H9 (cell line): ENCODE results near the gene GTF3C5. TPM values are rescaled to one million over a fixed set of nuclear protein-coding genes. Genes with fewer than 3 reads are reported as not detected.

ENCODE experiments used
- DNase-seq: peaks from one replicate; pipeline ENCODE4 v3.0.0-alpha.2; 2017
- H2AFZ ChIP-seq: one replicate; pipeline ENCODE4 v1.6.1; 2013; ENCODE audit warnings: mild to moderate bottlenecking, low read length, control low read depth, moderate library complexity
- H2AK5ac ChIP-seq: 2 replicates; pipeline ENCODE4 v1.6.1; 2013; ENCODE audit warnings: low read length, control low read depth, mixed read lengths; ENCODE audit not compliant: insufficient read length
- H2BK120ac ChIP-seq: one replicate; pipeline ENCODE4 v1.6.1; 2013; ENCODE audit warnings: low read depth, mild to moderate bottlenecking, low read length, control low read depth, inconsistent platforms; ENCODE audit not compliant: poor library complexity, severe bottlenecking
- H2BK12ac ChIP-seq: 2 replicates; pipeline ENCODE4 v1.6.1; 2013; ENCODE audit warnings: low read length, control low read depth, mixed read lengths, low read depth; ENCODE audit not compliant: insufficient read length
- H2BK15ac ChIP-seq: 2 replicates; pipeline ENCODE4 v1.6.1; 2013; ENCODE audit warnings: low read depth, low read length, control low read depth
- H2BK20ac ChIP-seq: one replicate; pipeline ENCODE4 v1.6.1; 2013; ENCODE audit warnings: low read depth, mild to moderate bottlenecking, low read length, control low read depth, inconsistent platforms; ENCODE audit not compliant: poor library complexity, severe bottlenecking
- H2BK5ac ChIP-seq: 2 replicates; pipeline ENCODE4 v1.6.1; 2013; ENCODE audit warnings: low read length, control low read depth, mixed read lengths; ENCODE audit not compliant: insufficient read length
- H3K14ac ChIP-seq: 2 replicates; pipeline ENCODE4 v1.6.1; 2013; ENCODE audit warnings: low read length, control low read depth; ENCODE audit not compliant: insufficient read depth
- H3K18ac ChIP-seq: 2 replicates; pipeline ENCODE4 v1.6.1; 2013; ENCODE audit warnings: low read depth, mild to moderate bottlenecking, mixed read lengths, low read length, control low read depth; ENCODE audit not compliant: insufficient read length
- H3K23ac ChIP-seq: 2 replicates; pipeline ENCODE4 v1.6.1; 2013; ENCODE audit warnings: low read length, control low read depth, mixed read lengths, low read depth; ENCODE audit not compliant: insufficient read length
- H3K23me2 ChIP-seq: 2 replicates; pipeline ENCODE4 v1.6.1; 2013; ENCODE audit warnings: low read depth, mild to moderate bottlenecking, mixed read lengths, low read length, control low read depth; ENCODE audit not compliant: insufficient read length, poor library complexity, severe bottlenecking
- H3K27ac ChIP-seq: 2 replicates; pipeline ENCODE4 v1.5.1; 2013; ENCODE audit warnings: low read length, control low read depth, mixed read lengths, low read depth; ENCODE audit not compliant: insufficient read length
- H3K27me3 ChIP-seq: 2 replicates; pipeline ENCODE4 v1.6.1; 2013; ENCODE audit warnings: low read length, control low read depth, inconsistent platforms; ENCODE audit not compliant: insufficient read depth
- H3K4ac ChIP-seq: 2 replicates; pipeline ENCODE4 v1.6.1; 2013; ENCODE audit warnings: low read depth, mild to moderate bottlenecking, control low read depth, inconsistent platforms, low read length, moderate library complexity
- H3K4me1 ChIP-seq: 2 replicates; pipeline ENCODE4 v1.6.1; 2013; ENCODE audit warnings: low read length, control low read depth, inconsistent platforms; ENCODE audit not compliant: insufficient read depth
- H3K4me2 ChIP-seq: 2 replicates; pipeline ENCODE4 v1.6.1; 2013; ENCODE audit warnings: low read length, control low read depth, mixed read lengths; ENCODE audit not compliant: insufficient read length, insufficient read depth
- H3K56ac ChIP-seq: 2 replicates; pipeline ENCODE4 v1.6.1; 2013; ENCODE audit warnings: low read depth, mild to moderate bottlenecking, mixed read lengths, low read length, control low read depth; ENCODE audit not compliant: insufficient read length
- H3K79me1 ChIP-seq: 2 replicates; pipeline ENCODE4 v1.6.1; 2013; ENCODE audit warnings: low read depth, mild to moderate bottlenecking, moderate library complexity, low read length, control low read depth, inconsistent platforms; ENCODE audit not compliant: insufficient read depth, poor library complexity, severe bottlenecking
- H3K79me2 ChIP-seq: 2 replicates; pipeline ENCODE4 v1.6.1; 2013; ENCODE audit warnings: low read length, control low read depth, inconsistent platforms; ENCODE audit not compliant: insufficient read depth
- H3K9ac ChIP-seq: 2 replicates; pipeline ENCODE4 v1.6.1; 2013; ENCODE audit warnings: low read length, control low read depth, mixed read lengths; ENCODE audit not compliant: insufficient read length; ENCODE audit errors: extremely low read depth
- H3K9me3 ChIP-seq: one replicate; pipeline ENCODE4 v1.6.1; 2013; ENCODE audit warnings: low read depth, low read length, inconsistent platforms; ENCODE audit not compliant: control insufficient read depth
- H3T11ph ChIP-seq: one replicate; pipeline ENCODE4 v1.6.1; 2013; ENCODE audit warnings: mild to moderate bottlenecking, low read length, control low read depth, inconsistent platforms
- H4K20me1 ChIP-seq: one replicate; pipeline ENCODE4 v1.6.1; 2013; ENCODE audit not compliant: control insufficient read depth, insufficient read length, insufficient read depth
- H4K5ac ChIP-seq: 2 replicates; pipeline ENCODE4 v1.6.1; 2013; ENCODE audit warnings: low read depth, mild to moderate bottlenecking, mixed read lengths, low read length, control low read depth; ENCODE audit not compliant: insufficient read length
- H4K8ac ChIP-seq: replicated peaks from 2 replicates; pipeline ENCODE4 v1.6.1; 2013; ENCODE audit warnings: low read length, control low read depth, mixed read lengths, low read depth; ENCODE audit not compliant: insufficient read length
- H4K91ac ChIP-seq: 2 replicates; pipeline ENCODE4 v1.6.1; 2013; ENCODE audit warnings: low read depth, mild to moderate bottlenecking, moderate library complexity, mixed read lengths, low read length, control low read depth; ENCODE audit not compliant: insufficient read length
- H3K27ac Mint-ChIP-seq, 3 experiments: 2 replicates in 2 of 3; 3 replicates in 1 of 3; pipeline ENCODE4 v1.8.0; 2020 to 2021; ENCODE audit warnings: mixed read lengths in 3 of 3, mild to moderate bottlenecking in 1 of 3, moderate library complexity in 1 of 3
- H3K27me3 Mint-ChIP-seq: 2 replicates; pipeline ENCODE4 v1.8.0; 2021; ENCODE audit warnings: low read depth, mild to moderate bottlenecking, moderate library complexity, mixed read lengths
- H3K36me3 Mint-ChIP-seq, 3 experiments: 2 replicates in 2 of 3; 3 replicates in 1 of 3; pipeline ENCODE4 v1.8.0; 2020 to 2021; ENCODE audit warnings: low read depth in 3 of 3, mixed read lengths in 3 of 3; ENCODE audit not compliant: insufficient read depth in 1 of 3
- H3K4me1 Mint-ChIP-seq, 2 experiments: 2 replicates each; pipeline ENCODE4 v1.8.0; 2020; ENCODE audit warnings: mixed read lengths in 2 of 2
- H3K4me3 Mint-ChIP-seq, 2 experiments: 2 replicates in 1 of 2; 3 replicates in 1 of 2; pipeline ENCODE4 v1.8.0; 2020 to 2021; ENCODE audit warnings: mild to moderate bottlenecking in 2 of 2, mixed read lengths in 2 of 2, moderate library complexity in 1 of 2
- H3K9me3 Mint-ChIP-seq, 2 experiments: 2 replicates in 1 of 2; 3 replicates in 1 of 2; pipeline ENCODE4 v1.8.0; 2020; ENCODE audit warnings: mild to moderate bottlenecking in 2 of 2, mixed read lengths in 2 of 2, moderate library complexity in 1 of 2
- WGBS: extraction: QIAGEN DNeasy Blood & Tissue Kit; methylation state at CpG from one replicate; pipeline ENCODE4 v1.1.7; 2013; ENCODE audit warnings: missing lambda C conversion rate, low lambda C conversion rate, mixed read lengths; ENCODE audit not compliant: insufficient read length; ENCODE audit errors: extremely low coverage; 5-methylcytosine and 5-hydroxymethylcytosine counted together
- total RNA-seq: library from RNA; stranded (reverse); gene quantifications from 2 replicates; pipeline ENCODE4 v1.2.1, GENCODE V29; 2021
- TF ChIP-seq, protein P1 (sequence below): fragments of 200-600 bp; sonication (generic); conservative IDR thresholded peaks from 3 replicates; pipeline ENCODE4 v1.8.0; 2021; ENCODE audit warnings: antibody characterized with exemption, mild to moderate bottlenecking

The GTF3C5 gene
- total RNA-seq, 1 experiment from 2014 or later, result 88.9 TPM

DNA sequence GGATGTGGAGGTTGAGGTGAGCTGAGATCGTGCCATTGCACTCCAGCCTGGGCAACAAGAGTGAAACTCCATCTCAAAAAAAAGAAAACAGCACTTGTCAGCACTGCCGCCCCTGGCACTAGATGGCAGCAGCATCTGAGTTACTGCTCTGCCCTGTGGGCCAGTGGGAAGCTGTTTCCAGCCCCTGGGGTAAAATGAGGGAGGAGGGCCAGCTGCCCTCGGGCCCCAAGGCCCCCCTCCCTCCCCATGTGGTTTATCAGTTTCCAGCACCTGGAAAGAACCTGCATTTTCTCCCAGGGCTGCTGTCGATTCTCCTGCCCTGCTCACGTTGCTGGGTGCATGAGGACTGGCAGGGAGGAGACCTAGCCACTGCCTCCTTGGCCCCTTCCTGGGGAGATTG is 17.8 kb downstream of the GTF3C5 start:
- H3K27ac ChIP-seq, result no peak overlapping the region
- Mint-ChIP-seq H3K4me3 (no peak overlapping the region), H3K36me3 (peaks cover 29 to 82% (median 68%) of the 10 kb centered on the region in 3 experiments; a peak in 6 of 7 replicates), H3K9me3 (no peaks in the 10 kb centered on the region), H3K4me1 (no peaks in the 10 kb centered on the region), H3K27ac (no peak overlapping the region), H3K27me3 (no peaks in the 10 kb centered on the region)
- H2BK120ac ChIP-seq, result no peak overlapping the region
- no peak overlapping the region for H3T11ph ChIP-seq
- no peak overlapping the region for H3K4me2 ChIP-seq
- H3K23ac ChIP-seq, result no peak overlapping the region
- H3K4me1 ChIP-seq, result no peaks in the 10 kb centered on the region
- H3K79me1 ChIP-seq, result no peaks in the 10 kb centered on the region
- H2BK12ac ChIP-seq, result no peak overlapping the region
- no peaks in the 10 kb centered on the region for H3K79me2 ChIP-seq
- no peak overlapping the region for H3K9ac ChIP-seq
- no peak overlapping the region for H3K18ac ChIP-seq
- H4K91ac ChIP-seq, result no peak overlapping the region
- TF ChIP-seq, protein P1, sequence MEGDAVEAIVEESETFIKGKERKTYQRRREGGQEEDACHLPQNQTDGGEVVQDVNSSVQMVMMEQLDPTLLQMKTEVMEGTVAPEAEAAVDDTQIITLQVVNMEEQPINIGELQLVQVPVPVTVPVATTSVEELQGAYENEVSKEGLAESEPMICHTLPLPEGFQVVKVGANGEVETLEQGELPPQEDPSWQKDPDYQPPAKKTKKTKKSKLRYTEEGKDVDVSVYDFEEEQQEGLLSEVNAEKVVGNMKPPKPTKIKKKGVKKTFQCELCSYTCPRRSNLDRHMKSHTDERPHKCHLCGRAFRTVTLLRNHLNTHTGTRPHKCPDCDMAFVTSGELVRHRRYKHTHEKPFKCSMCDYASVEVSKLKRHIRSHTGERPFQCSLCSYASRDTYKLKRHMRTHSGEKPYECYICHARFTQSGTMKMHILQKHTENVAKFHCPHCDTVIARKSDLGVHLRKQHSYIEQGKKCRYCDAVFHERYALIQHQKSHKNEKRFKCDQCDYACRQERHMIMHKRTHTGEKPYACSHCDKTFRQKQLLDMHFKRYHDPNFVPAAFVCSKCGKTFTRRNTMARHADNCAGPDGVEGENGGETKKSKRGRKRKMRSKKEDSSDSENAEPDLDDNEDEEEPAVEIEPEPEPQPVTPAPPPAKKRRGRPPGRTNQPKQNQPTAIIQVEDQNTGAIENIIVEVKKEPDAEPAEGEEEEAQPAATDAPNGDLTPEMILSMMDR, result peak; percentile 62
- no peak overlapping the region for H3K56ac ChIP-seq
- no peak overlapping the region for H4K5ac ChIP-seq
- peak; percentile 52 for DNase-seq
- H2AFZ ChIP-seq, result no peak overlapping the region
- no peak overlapping the region for H2BK20ac ChIP-seq
- no peak overlapping the region for H2BK15ac ChIP-seq
- no CpG with 5 or more reads among the region's 5 CpGs for WGBS
- H3K23me2 ChIP-seq, result no peaks in the 10 kb centered on the region
- no peaks in the 10 kb centered on the region for H3K27me3 ChIP-seq
- no peak overlapping the region for H3K4ac ChIP-seq
- no peak overlapping the region for H2AK5ac ChIP-seq
- no peaks in the 10 kb centered on the region for H4K20me1 ChIP-seq
- no peak overlapping the region for H4K8ac ChIP-seq
- H3K9me3 ChIP-seq, result no peaks in the 10 kb centered on the region
- no peak overlapping the region for H3K14ac ChIP-seq
- no peak overlapping the region for H2BK5ac ChIP-seq
